IMR-90 (cell line): Measurements from ENCODE around the gene PEAK3. TPM values are rescaled to one million over a fixed set of nuclear protein-coding genes. Genes with fewer than 3 reads are reported as not detected.

ENCODE experiments used
- ATAC-seq: fragments of 200-7000 bp; cut with Tn5 transposase; 2 replicates; pipeline ENCODE4 v1.9.1; 2020; ENCODE audit warnings: low read depth, mild to moderate bottlenecking, moderate library complexity
- BruUV-seq: library from RNA; stranded (reverse); fragments of 400-500 nt; replicated peaks from 2 replicates; lab custom pipeline; 2021; lab: Mats Ljungman, UMichigan
- CTCF ChIA-PET: fragments of 300-600 bp; formaldehyde crosslinking; extraction: SDS; loops from one replicate; lab custom pipeline; 2021; ENCODE audit warnings: antibody characterized with exemption; lab: Yijun Ruan, JAX
- POLR2A ChIA-PET: fragments of 300-600 bp; sonication (Branson Sonifier 250); formaldehyde crosslinking; loops from one replicate; lab custom pipeline; 2022; ENCODE audit warnings: antibody characterized with exemption; ENCODE audit not compliant: unreplicated experiment; lab: Charles Lee
- DNase-seq: peaks from one replicate; pipeline ENCODE4 v3.0.0; 2013
- H2AFZ ChIP-seq: replicated peaks from 2 replicates; pipeline ENCODE3; 2013; ENCODE audit warnings: low read length, mild to moderate bottlenecking; ENCODE audit not compliant: poor library complexity
- H2AK5ac ChIP-seq: 2 replicates; pipeline ENCODE4 v1.6.1; 2013; ENCODE audit warnings: low read depth, low read length, inconsistent platforms
- H2AK9ac ChIP-seq: replicated peaks from 2 replicates; pipeline ENCODE3; 2013; ENCODE audit warnings: mild to moderate bottlenecking, low read depth, low read length, moderate library complexity; ENCODE audit not compliant: poor library complexity
- H2BK120ac ChIP-seq: 2 replicates; pipeline ENCODE4 v1.6.1; 2013; ENCODE audit warnings: low read depth, low read length, inconsistent platforms
- H2BK15ac ChIP-seq: 3 replicates; pipeline ENCODE4 v1.6.1; 2013; ENCODE audit warnings: low read depth, low read length, inconsistent platforms
- H2BK20ac ChIP-seq: 2 replicates; pipeline ENCODE4 v1.6.1; 2013; ENCODE audit warnings: low read depth, mild to moderate bottlenecking, inconsistent platforms, low read length, moderate library complexity
- H2BK5ac ChIP-seq: 2 replicates; pipeline ENCODE4 v1.6.1; 2013; ENCODE audit warnings: mild to moderate bottlenecking, low read depth, low read length, inconsistent platforms; ENCODE audit not compliant: poor library complexity, severe bottlenecking
- H3K14ac ChIP-seq: replicated peaks from 2 replicates; pipeline ENCODE4 v1.6.1; 2013; ENCODE audit warnings: low read depth, low read length, inconsistent platforms
- H3K18ac ChIP-seq: 2 replicates; pipeline ENCODE4 v1.6.1; 2013; ENCODE audit warnings: low read depth, low read length, control low read depth
- H3K23ac ChIP-seq: 2 replicates; pipeline ENCODE4 v1.6.1; 2013; ENCODE audit warnings: low read depth, low read length, inconsistent platforms
- H3K27ac ChIP-seq: 2 replicates; pipeline ENCODE4 v1.5.1; 2013; ENCODE audit warnings: mild to moderate bottlenecking, control low read depth, low read length; ENCODE audit not compliant: insufficient read depth
- H3K27me3 ChIP-seq: 2 replicates; pipeline ENCODE4 v1.6.1; 2013; ENCODE audit warnings: low read length; ENCODE audit not compliant: control insufficient read depth, insufficient read depth
- H3K36me3 ChIP-seq: 2 replicates; pipeline ENCODE4 v1.6.1; 2013; ENCODE audit warnings: low read length, mixed read lengths; ENCODE audit not compliant: control insufficient read depth, insufficient read depth
- H3K4ac ChIP-seq: 2 replicates; pipeline ENCODE4 v1.6.1; 2013; ENCODE audit warnings: low read depth, low read length, inconsistent platforms
- H3K4me1 ChIP-seq: 2 replicates; pipeline ENCODE4 v1.6.1; 2013; ENCODE audit warnings: low read length, mixed read lengths; ENCODE audit not compliant: control insufficient read depth, insufficient read depth
- H3K4me2 ChIP-seq: 2 replicates; pipeline ENCODE4 v1.6.1; 2013; ENCODE audit warnings: low read depth, mild to moderate bottlenecking, control low read depth, low read length, moderate library complexity
- H3K4me3 ChIP-seq: 2 replicates; pipeline ENCODE4 v1.5.1; 2013; ENCODE audit warnings: low read depth, mild to moderate bottlenecking, control low read depth, low read length, moderate library complexity; ENCODE audit not compliant: insufficient read depth
- H3K56ac ChIP-seq: 2 replicates; pipeline ENCODE4 v1.6.1; 2013; ENCODE audit warnings: low read length, inconsistent platforms; ENCODE audit not compliant: insufficient read depth; ENCODE audit errors: extremely low read depth
- H3K79me1 ChIP-seq, 2 experiments: 2 replicates each; pipeline ENCODE4 v1.6.1; 2013; ENCODE audit warnings: low read length in 2 of 2, inconsistent platforms in 1 of 2, low read depth in 1 of 2
- H3K9ac ChIP-seq: 2 replicates; pipeline ENCODE4 v1.6.1; 2013; ENCODE audit warnings: low read depth, low read length, control low read depth
- H3K9me1 ChIP-seq: 2 replicates; pipeline ENCODE4 v1.6.1; 2013; ENCODE audit warnings: low read length, inconsistent platforms; ENCODE audit not compliant: insufficient read depth
- H3K9me3 ChIP-seq: 2 replicates; pipeline ENCODE4 v1.6.1; 2013; ENCODE audit warnings: low read length; ENCODE audit not compliant: control insufficient read depth, insufficient read depth
- H4K20me1 ChIP-seq: 2 replicates; pipeline ENCODE4 v1.6.1; 2013; ENCODE audit warnings: low read length, inconsistent platforms; ENCODE audit not compliant: insufficient read depth
- H4K5ac ChIP-seq: 2 replicates; pipeline ENCODE4 v1.6.1; 2013; ENCODE audit warnings: mild to moderate bottlenecking, low read depth, low read length, control low read depth
- H4K8ac ChIP-seq, 2 experiments: 2 replicates each; pipeline ENCODE4 v1.6.1; 2013; ENCODE audit warnings: low read depth in 2 of 2, low read length in 2 of 2, control low read depth in 1 of 2, inconsistent platforms in 1 of 2
- H4K91ac ChIP-seq: 2 replicates; pipeline ENCODE4 v1.6.1; 2013; ENCODE audit warnings: low read depth, low read length, inconsistent platforms; ENCODE audit not compliant: insufficient read depth
- CEBPB ChIP-seq: IDR thresholded peaks from 2 replicates; pipeline ENCODE4 v1.6.1; 2012; ENCODE audit warnings: low read depth, low read length, improper control_type of control experiment
- MAZ ChIP-seq: IDR thresholded peaks from 2 replicates; pipeline ENCODE4 v1.6.1; 2012; ENCODE audit warnings: low read depth, mild to moderate bottlenecking, low read length, improper control_type of control experiment, moderate library complexity, borderline replicate concordance
- NFE2L2 ChIP-seq: fragments of 150-350 bp; IDR thresholded peaks from 2 replicates; pipeline ENCODE4 v1.6.1; 2016; ENCODE audit warnings: low read depth, mild to moderate bottlenecking, low read length
- POLR2A ChIP-seq: IDR thresholded peaks from 2 replicates; pipeline ENCODE4 v1.6.1; 2012; ENCODE audit warnings: mild to moderate bottlenecking, low read depth, low read length
- RCOR1 ChIP-seq: IDR thresholded peaks from 2 replicates; pipeline ENCODE4 v1.6.1; 2012; ENCODE audit warnings: mild to moderate bottlenecking, low read length, improper control_type of control experiment; ENCODE audit not compliant: insufficient replicate concordance
- WGBS, 2 experiments: methylation state at CpG; one replicate each; pipeline versions ENCODE4 v1.1.5 to v1.1.7; 2013; ENCODE audit warnings: missing lambda C conversion rate in 2 of 2; ENCODE audit not compliant: insufficient read length in 1 of 2; ENCODE audit errors: extremely low coverage in 2 of 2; 5-methylcytosine and 5-hydroxymethylcytosine counted together
- dilution Hi-C: fragments of 300-500 bp; cut with HindIII; formaldehyde crosslinking; loops from one replicate; pipeline ENCODE4 v1.14.3; 2018; ENCODE audit warnings: low sequenced_read_pairs; ENCODE audit not compliant: unreplicated experiment
- in situ Hi-C: fragments of 300-500 bp; cut with MboI; formaldehyde crosslinking; loops from 3 replicates; pipeline ENCODE4 v1.14.3; 2019; ENCODE audit warnings: low sequenced_read_pairs, inconsistent platforms, mixed read lengths
- intact Hi-C: fragments of 100-400 bp; cut with micrococcal nuclease; formaldehyde crosslinking; loops from 2 replicates; pipeline ENCODE4 v1.10.0; 2022
- polyA plus RNA-seq, 3 experiments: library from polyadenylated mRNA; depleted of rRNA; stranded (reverse); fragments of >200 nt; gene quantifications; 2 replicates each; pipeline ENCODE4 v1.2.3, GENCODE V29; 2012; ENCODE audit warnings: low replicate concordance in 1 of 3
- total RNA-seq: library from RNA; depleted of rRNA; stranded (reverse); fragments of >200 nt; gene quantifications from 2 replicates; pipeline ENCODE4 v1.2.3, GENCODE V29; 2012

Gene PEAK3
- total and polyA plus RNA-seq, 2 of the 4 experiments (the other 2 are of a cell fraction), result under 0.01 to 0.09 TPM

GRCh38 chr19:2243274-2244124, 38.5 kb downstream of the PEAK3 start (continued):
- TF ChIP-seq NFE2L2, result no peak

- peaks cover 51% of the 10 kb centered on the region for H3K36me3 ChIP-seq
- H2AK5ac ChIP-seq, result no peak overlapping the region
Measured at GRCh38 chr19:2242816-2243215, 39.2 kb downstream of the PEAK3 start.

More at GRCh38 chr19:2242816-2243215, 39.2 kb downstream of the PEAK3 start:
- no peak overlapping the region for H2BK20ac ChIP-seq
- H3K4me1 ChIP-seq, result peaks cover 14% of the 10 kb centered on the region
- H3K56ac ChIP-seq, result no peak overlapping the region
- no TSS peak for BruUV-seq
- H4K8ac ChIP-seq, result no peak overlapping the region
- ChIA-PET CTCF (no interaction called here), POLR2A (no interaction called here)
- dilution Hi-C loops (no loop called here), in situ Hi-C loops (no loop called here), intact Hi-C loops (no loop called here)
- peaks cover 8% of the 10 kb centered on the region for H3K9me1 ChIP-seq
- H3K4me2 ChIP-seq, result no peak overlapping the region
- peaks cover 4 to 60% of the 10 kb centered on the region in 2 experiments; a peak in 2 of 4 replicates for H3K79me1 ChIP-seq
- WGBS, 2 experiments, result 90% methylated on average over 5 of the region's 8 CpGs; no CpG with 5 or more reads in 1 of the 2 experiments
- H2BK120ac ChIP-seq, result no peak overlapping the region
- H3K18ac ChIP-seq, result no peak overlapping the region
- H3K27me3 ChIP-seq, result no peaks in the 10 kb centered on the region
- ATAC-seq, result no peak
- H2BK15ac ChIP-seq, result no peak overlapping the region
- no peak overlapping the region for H4K5ac ChIP-seq
- H2BK5ac ChIP-seq, result no peak overlapping the region
- H3K14ac ChIP-seq, result no peak overlapping the region
- no peak for DNase-seq
- no peak overlapping the region for H3K23ac ChIP-seq
- H3K4me3 ChIP-seq, result no peak overlapping the region
- TF ChIP-seq RCOR1 (no peak), CEBPB (no peak), POLR2A (no peak), MAZ (no peak)
- H4K20me1 ChIP-seq, result peaks cover 88% of the 10 kb centered on the region
- H3K9ac ChIP-seq, result no peak overlapping the region
- no peaks in the 10 kb centered on the region for H3K9me3 ChIP-seq
- H3K4ac ChIP-seq, result no peak overlapping the region
- H2AK9ac ChIP-seq, result no peak overlapping the region
- no peak overlapping the region for H3K27ac ChIP-seq
- H2AFZ ChIP-seq, result no peak overlapping the region
- no peak overlapping the region for H4K91ac ChIP-seq
